ENCODE results near the gene RIOK3.
A peak's percentile ranks its signal among the peaks of the same experiment; 100 is the strongest.
"Not testable (repeated sequence)": the region's sequence is repeated elsewhere in the genome, so short reads cannot be mapped to it uniquely, and the experiment has no call there.

Gene RIOK3

DNA sequence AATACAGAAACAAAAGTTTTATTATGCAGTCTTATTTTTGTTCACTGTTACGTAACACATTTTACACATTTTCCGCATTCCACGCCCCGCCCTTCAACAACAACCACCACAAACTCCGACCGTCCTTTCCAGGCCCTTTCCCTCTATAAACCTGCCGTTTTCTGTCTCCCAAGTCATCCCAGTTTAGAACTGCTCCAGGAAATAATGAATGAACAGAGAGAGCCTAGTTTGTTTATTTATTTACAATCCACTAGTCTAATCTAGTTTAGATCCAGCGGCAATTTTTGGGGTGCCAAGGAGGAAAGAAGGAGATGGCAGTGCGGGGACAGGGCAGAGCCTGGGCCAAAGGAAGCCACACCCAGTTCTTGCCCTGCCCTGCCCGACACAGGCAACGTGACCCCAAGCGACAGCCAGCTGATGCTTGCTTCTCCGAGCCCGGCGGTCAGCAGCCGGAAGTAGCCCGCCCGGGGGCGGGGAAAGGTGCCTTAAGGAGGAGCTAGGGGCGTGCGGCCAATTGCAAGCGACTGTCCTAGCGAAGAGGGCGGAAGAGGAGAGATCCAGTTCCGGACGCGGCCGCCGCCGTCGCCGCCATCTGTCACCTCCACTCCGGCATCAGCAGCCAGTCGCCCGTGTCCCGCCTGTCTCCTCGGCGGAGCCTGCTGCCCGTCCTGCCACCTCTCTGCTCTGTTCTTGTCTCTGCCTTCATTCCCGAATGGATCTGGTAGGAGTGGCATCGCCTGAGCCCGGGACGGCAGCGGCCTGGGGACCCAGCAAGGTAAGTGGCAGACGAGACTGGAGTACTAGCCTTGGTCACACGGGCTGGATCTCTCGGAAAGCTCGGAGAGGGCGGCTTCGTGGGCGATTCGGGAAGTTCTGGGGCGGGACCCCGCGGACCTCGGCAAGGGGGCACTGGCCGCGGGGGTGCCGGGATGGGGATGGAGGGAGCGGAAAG lies at the start of gene RIOK3:
Gene RIOK3, plus strand, starts transcription at position 560 of the 952 bp plus-strand sequence. Its CDS starts 153 bp downstream, at position 713.
- DNase-seq (ENCODE audit: low spot score) = peak; percentile 99

GRCh38 chr18:23403310-23403709 lies 49.8 kb upstream of the RIOK3 start:
- no peak for DNase-seq (ENCODE audit: low spot score)

DNA sequence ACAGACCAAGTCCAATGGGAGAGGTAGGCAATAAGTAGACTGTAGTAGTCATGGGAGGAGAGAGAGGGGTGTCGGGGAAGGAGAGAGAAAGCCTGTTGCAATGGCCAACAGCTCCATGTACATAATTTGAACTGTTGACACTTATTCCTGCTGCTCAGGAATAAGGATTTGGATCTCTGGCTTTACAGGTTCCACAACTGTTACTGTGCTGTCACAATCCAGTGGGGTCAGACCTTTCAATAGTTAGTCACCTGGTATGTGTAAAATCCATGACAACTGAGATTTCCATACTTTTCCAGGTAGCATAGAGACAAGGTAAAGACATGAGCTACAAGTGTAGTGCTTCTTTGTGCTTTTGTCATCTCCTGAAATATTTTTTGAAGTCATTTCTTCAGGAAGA lies 47.5 kb upstream of the RIOK3 start:
- DNase-seq (ENCODE audit: low spot score) = peak; percentile 7

GRCh38 chr18:23406271-23406787 lies 46.8 kb upstream of the RIOK3 start:
- DNase-seq (ENCODE audit: low spot score) = no peak

DNA sequence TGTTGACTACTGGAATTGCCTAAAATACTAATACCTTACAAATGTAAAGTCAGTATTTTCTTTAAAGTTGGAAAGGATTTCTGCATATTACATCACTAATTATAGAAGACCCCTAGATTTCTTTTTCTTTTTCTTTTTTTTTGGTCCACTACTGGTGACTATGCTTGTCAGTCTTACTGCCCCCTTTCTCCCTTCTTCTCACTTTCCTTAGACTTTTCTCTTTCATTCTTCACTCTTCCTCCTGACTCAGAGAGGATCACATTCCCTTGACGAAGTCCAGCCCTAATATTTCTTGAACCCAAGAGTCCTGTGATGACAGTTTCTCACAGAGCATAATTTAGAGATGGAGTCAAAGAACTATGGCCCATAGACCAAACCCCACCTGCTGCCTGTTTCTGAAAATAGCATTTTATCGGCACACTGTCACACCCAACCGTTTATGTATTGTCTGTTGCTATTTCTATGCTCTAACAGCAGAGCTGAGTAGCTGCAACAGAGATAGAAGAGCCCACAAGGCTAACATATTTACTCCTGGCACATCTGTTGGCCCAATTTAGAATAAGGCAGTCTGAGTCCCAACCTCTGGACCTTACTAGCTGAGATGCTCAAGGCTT lies 40.6 kb upstream of the RIOK3 start:
- DNase-seq (ENCODE audit: low spot score) = no peak

- no peak for DNase-seq (ENCODE audit: low spot score)
Observed at GRCh38 chr18:23415515-23415914, 37.6 kb upstream of the RIOK3 start.

GRCh38 chr18:23416298-23416697 lies 36.8 kb upstream of the RIOK3 start:
- no peak for DNase-seq (ENCODE audit: low spot score)

- DNase-seq (ENCODE audit: low spot score) = no peak
Observed at GRCh38 chr18:23421277-23421676, 31.8 kb upstream of the RIOK3 start.

DNA sequence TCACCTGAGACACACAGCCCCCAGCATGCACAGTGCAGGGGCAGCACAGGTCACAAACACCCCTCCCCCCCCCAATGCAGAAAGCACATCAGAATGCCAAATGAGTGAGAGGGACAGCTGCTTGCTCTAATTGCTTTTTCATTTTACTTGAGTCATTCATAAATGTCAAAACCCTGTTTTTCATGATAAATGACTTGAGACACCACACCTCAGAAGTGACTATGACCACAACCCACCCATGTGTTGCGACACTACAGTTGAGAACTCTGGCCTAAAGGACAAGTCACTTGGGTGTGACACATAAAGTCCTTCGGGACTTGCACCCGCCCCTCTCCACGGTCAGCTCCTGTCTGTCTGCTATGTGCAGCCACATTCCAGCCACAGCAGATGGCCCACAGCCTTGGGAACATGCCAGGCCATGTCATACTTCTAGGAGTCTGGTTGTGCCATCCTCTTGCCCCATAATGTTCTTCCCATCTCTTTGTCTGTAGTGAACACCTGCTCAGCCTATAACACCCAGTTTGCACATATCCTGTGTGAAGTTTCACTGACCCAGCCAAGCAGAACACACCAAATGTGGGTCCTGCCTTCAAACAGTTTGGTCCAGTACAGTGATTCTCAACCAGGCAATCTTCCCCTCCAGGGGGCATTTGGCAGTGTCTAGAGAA lies 30.2 kb upstream of the RIOK3 start:
- DNase-seq (ENCODE audit: low spot score) = peak; percentile 91

GRCh38 chr18:23424616-23425015 lies 28.5 kb upstream of the RIOK3 start:
- no peak for DNase-seq (ENCODE audit: low spot score)

- no peak for DNase-seq (ENCODE audit: low spot score)
Observed at GRCh38 chr18:23428821-23429220, 24.3 kb upstream of the RIOK3 start.

- DNase-seq (ENCODE audit: low spot score) = not testable (repeated sequence)
Observed at GRCh38 chr18:23429538-23429937, 23.5 kb upstream of the RIOK3 start.

- no peak for DNase-seq (ENCODE audit: low spot score)
Observed at GRCh38 chr18:23433360-23433759, 19.7 kb upstream of the RIOK3 start.

DNA sequence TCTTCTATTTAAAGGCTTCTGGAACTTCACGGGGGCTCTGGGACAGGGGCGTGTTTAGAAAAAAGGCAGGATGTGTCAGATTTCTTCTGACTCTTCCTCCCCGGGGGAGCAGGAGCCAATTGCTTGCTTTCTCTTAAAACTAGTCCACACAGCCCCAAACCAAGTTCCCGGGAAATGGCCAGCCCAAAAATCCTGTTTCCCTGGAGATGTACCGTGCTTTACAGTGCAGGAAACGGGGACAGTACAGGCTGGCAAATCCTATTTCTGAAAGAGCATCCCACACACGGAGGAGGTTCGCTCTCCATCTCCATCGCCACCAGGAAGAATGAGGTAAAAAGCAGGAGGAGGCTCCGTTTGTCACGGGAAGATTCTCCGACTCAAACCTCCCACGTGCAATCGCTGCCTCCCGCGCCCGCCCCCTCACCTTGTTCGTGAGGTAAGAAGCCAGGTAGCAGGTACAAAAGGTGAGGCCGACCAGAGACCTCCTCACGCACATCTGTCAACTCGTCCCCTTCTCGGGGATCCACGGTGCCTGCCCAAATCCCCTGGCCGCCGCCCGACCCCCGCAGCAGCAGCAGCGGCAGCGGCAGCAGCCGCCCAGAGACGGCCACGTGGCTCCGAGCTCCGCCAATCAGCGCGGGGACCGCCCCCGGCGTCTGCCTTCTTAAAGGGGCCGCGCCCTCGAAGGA lies 15.6 kb upstream of the RIOK3 start:
- DNase-seq (ENCODE audit: low spot score) = peak; percentile 74

DNA sequence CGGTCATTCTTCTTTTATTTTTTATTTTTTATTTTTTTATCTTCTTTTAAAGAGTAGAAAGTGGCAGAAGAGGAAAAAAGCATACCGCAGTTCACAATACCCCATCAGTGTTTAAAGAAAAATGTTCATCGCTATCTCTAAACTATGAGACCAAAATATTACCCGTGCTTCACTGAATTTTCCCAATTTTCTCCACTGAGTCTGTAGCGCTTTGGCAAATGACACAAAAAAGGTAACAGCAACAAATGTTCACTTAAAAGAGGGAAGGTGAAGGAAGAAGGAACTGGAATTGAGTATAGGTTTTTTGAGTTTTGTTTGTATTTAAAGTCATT lies 15.1 kb upstream of the RIOK3 start:
- no peak for DNase-seq (ENCODE audit: low spot score)

DNA sequence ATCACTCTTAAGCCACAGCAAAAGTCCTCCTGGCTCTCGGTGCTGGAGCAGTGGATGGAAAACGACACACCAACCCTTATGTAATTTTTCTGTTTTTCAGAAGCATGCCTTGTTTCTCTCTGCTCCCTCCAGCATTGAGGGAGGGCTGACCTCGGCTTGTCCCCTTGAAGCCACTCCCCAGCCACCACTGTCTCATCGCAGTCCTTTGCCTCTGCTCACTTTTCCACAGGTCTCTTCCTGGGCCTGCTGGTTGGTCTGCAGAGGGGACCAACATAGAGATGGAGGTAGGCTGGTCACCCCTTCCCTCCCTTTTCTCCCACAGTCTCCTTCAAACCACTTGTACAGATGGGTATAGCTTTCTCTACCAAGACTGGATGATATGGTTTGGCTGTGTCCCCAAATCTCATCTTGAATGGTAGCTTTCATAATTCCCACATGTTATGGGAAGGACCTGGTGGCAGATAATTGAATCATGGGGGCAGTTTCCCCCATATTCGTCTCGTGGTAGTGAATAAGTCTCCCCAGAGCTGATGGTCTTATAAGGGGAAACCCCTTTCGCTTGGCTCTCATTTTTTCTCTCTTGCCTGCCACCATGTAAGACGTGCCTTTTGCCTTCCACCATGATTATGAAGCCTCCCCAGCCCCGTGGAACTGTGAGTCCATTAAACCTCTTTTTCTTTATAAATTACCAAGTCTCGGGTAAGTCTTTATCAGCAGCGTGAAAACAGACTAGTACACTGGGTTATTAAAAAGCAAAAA lies 14.3 kb upstream of the RIOK3 start:
- DNase-seq (ENCODE audit: low spot score) = no peak

- no peak for DNase-seq (ENCODE audit: low spot score)
Observed at GRCh38 chr18:23440131-23440530, 13.0 kb upstream of the RIOK3 start.

DNA sequence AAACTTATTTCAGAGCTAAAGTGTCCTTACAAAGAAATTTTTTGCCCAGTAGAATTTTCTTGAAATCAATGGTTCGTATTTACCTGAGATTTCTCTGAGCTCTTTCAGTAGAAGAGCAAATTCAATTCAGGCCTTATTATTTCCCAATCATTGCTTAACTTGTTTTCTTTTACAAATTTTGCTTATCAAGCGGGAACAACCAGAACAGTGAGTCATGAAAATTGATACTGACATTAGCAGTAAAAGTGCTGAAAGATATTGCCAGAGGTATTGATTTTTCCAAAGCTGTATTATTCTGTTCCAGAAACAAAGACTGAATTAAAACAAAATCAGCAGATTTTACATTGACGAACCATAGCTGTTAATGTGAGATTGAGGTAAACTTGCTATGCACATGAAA lies 10.1 kb upstream of the RIOK3 start:
- no peak for DNase-seq (ENCODE audit: low spot score)

- no peak for DNase-seq (ENCODE audit: low spot score)
Observed at GRCh38 chr18:23448291-23448690, 4.8 kb upstream of the RIOK3 start.

DNA sequence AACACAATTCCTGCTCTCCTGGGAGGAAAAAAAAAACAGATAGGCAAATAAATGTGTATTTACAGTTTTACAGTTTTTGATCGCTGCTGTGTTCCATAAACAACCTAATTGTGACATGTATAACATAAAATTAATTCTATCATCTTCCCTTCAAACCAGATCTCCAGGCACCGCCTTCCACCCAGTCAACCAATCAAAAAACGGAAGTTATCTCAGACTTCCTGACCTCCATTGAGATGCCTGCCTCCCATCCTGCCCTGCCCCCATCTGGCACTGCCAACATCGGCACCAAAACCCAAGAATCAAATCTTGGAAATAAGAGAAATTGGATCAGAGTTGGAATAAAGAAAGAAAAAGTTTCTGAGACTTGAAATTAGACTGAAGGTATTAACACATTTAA lies 3.1 kb upstream of the RIOK3 start:
- no peak for DNase-seq (ENCODE audit: low spot score)

- DNase-seq (ENCODE audit: low spot score) = no peak
Observed at GRCh38 chr18:23451011-23451410, 2.1 kb upstream of the RIOK3 start.
